GM19324 (cell line): ENCODE results near the gene RNF125.

Experiments used
- ATAC-seq: cut with Tn5 transposase; IDR thresholded peaks from one replicate; pipeline ENCODE4 v1.9.1; 2021; ENCODE audit warnings: mild to moderate bottlenecking, moderate library complexity; ENCODE audit not compliant: unreplicated experiment, low FRiP score

The RNF125 gene

DNA sequence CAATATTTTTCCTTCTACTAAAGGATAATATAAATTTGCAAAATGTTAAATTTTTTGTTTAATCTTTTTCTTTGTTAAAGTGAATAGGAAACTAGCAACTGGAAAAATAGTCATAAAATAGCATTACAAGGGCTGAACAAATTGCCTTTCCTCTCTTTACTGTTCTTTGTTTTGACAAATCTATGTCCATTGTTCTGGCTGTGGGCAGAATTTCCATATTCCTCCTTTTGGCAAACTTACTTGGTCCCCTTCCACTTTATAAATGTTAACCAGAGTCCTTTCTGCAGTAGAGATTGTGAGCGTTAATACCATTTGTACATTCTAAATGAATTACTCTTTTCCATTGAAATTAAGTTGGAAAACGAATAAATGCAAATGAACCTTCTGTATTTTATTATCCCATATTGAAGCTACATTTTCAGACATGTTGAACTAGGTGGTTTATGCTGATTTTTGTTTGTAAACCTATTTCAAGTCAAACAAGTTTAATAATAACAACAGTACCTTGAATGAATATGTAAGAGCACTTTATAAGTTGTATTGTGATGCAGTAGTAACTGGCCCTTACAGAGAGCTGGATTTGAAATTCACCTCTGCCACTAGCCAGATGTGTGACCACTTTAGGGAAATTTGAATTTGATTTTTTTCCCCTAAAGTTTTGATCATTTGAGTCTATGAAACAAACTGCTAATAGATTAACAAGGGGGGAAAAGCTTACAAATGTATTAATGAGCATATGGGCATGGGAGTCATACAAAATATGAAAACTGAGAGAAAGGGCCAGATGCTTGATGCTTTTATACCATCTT, 3.3 kb downstream of the RNF125 start:
- no peak for ATAC-seq

DNA sequence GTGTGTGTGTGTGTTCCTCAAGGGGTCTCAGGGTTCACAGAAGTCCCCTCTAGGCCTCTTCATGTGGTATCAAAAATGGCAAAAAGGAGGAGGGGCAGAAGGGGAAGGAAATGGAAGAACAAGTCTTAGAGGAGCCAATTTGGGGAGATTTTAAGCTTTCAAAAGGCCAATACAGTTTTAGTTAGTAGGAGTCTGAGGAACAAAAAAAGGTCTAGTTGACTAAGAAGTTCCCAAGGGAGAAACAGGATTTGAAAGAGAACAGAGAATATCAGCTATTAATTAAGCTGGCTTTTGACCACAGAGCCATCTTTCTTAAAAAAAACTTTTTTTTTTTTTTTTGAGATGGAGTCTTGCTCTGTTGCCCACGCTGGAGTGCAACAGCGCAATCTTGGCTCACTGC, 7.1 kb downstream of the RNF125 start:
- ATAC-seq: no peak

DNA sequence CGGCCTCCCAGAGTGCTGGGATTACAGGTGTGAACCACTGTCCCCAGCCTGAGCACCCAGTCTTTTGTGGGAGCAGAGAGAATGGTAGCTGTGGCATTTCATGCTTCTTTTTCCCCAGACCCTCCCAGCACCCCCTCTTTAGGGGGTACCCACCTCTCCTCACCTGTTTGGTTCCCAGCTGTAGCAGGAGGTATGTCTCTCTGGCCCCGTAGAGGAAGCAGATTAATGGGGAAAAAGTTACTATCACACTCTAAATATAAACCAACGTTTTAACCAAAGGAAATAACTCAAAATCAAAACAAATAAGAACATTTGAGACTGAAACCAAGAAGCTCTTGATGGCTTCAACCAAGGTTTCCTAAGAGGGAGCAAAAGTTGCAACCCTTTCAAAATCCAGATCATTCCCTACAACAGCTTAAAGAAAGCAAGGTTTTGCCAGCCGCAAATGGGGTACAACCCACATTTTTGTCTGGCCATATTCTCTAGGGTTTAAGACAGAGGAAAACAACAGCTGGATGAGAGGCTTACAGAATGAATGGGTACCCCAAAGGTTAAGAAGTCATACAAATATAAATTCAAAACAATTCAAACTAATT, 8.0 kb downstream of the RNF125 start:
- ATAC-seq: no peak

DNA sequence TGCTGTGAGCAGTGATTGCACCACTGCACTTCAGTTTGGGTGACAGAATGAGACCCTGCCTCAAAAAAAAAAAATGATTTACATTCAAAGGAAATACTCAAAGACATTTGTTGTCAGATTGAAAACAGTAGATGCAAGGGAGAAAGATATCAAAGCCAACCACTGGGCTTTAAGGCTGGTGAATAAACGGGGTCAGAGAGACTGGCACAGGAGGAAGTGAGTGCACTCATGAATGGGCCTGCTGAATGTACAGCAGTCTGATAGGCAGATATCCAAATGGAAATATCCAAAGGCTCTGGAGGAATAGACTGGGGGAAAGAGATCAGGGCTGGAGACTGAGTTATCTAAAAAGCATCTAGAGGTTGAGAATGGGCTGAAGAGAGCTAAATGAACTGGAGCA, 10.9 kb downstream of the RNF125 start:
- no peak for ATAC-seq

DNA sequence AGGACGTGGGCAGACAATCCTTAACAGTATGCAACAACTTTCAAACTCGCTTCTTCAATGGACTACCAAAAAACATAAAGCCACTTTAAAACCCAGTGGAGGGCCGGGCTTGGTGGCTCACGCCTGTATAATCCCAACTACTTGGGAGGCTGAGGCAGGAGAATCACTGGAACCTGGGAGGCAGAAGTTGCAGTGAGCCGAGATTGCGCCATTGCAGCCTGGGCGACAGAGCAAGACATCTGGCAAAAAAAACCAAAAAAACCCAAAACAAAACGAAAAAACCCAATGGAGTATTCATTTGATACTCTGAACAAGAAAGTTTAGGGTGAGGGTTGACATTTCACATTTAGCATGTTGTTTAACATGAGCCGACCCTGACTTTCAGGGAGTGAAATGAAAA, 14.0 kb downstream of the RNF125 start:
- ATAC-seq: no peak

DNA sequence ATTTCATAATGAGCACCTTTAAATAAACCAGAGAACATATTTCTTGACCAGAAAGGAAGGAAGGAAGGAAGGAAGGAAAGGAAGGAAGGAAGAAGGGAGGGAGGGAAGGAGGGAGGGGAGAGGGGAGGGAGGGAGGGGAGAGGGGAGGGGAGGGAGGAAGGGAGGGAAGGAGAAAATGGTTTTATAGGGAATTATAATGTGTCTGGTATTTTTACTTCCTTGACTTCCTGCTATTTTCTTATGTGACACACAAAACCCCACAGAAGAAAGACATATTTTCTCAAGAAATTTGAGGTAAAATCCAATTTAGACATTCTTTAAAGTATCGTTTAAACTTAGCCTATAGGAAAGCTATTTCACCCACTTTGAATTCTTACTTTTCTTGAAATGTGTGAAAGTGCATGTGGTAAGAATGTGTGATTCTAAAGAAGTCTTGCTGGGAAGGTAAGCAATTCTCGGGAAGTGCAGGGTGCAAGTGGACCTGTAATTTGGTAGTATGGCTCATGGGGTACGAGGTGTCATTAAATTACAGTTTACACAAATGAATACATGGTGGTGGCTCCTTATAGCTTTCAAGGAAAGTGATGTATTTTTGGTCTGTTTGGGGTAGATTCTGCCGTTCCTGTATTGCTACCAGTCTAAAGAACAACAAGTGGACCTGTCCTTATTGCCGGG, 18.0 kb downstream of the RNF125 start:
- ATAC-seq: no peak

DNA sequence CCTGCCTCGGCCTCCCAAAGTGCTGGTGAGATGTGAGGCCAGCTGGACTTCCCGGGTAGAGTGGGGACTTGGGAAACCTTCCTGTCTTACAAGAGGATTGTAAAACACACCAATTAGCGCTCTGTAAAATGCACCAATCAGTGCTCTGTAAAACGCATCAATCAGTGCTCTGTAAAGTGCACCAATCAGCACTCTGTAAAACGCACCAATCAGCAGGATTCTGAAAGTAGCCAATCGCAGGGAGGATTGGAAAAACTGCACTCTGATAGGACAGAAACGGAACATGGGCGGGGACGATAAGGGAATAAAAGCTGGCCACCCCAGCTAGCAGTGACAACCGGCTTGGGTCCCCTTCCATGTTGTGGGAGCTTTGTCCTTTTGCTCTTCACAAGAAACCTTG, 19.0 kb downstream of the RNF125 start:
- ATAC-seq: no peak

DNA sequence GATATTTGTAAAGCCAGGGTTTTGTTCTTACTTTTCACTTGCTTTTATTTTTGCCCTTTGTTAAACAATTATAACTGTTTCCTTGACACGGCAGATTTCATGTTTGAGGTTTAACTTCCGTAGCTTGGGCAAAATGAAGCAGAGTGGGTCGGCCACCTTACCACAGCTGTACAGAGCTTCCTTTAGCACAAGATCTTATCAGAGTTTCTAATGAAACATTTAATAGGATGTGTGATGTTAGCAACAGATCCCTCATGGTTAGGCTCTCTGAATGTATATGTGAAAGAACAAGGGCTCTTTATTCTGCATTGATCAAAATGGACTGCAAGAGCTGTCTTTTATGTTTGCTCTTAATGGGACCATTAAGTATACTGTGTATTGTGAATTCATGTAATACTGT, 22.3 kb downstream of the RNF125 start:
- ATAC-seq: no peak

DNA sequence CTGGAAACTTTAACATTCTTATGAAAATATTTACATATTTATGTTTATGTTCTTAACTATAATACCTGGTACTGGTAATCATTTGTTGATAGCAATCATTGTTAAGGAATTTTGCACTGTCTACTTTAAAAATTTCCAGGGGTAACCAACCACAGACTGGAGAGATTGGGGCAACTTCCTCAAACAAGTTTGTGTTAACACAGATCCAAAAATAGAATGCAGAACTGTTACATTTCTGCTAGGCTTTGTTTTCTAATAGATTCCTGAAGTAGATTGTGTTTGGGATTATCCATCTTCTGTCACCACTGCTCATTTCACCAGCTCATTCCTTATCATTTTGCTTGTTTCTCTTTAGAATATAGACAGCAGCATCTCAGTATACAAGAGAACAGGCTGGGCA, 23.7 kb downstream of the RNF125 start:
- no peak for ATAC-seq

DNA sequence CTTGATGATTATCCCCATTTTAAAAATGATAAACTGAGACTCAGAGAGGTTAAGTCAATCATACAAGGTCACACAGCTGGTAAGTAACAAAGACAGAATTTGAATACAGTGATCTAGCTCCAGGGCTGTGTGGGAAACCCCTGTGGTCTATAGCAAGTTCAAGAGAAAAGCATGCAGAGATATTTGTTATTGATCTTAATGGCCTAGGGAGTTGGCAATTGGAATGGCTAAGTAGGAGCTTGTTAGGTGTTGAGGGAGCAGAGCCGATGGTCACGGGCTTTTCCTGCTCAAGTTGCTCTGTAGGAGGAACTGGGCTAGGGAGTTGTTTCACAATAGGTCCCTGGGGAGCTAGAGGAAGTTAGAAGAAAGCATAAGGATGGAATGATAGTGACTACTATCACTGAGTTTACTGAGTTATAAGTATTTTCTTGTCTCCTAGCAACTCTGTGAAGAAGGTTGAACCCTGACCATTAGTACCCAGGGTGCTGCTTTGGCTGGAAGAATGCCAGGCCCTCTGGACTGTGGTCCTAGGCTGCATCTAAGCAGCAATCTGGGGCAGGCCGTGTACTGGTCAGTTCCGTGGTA, 30.0 kb downstream of the RNF125 start:
- ATAC-seq: no peak

DNA sequence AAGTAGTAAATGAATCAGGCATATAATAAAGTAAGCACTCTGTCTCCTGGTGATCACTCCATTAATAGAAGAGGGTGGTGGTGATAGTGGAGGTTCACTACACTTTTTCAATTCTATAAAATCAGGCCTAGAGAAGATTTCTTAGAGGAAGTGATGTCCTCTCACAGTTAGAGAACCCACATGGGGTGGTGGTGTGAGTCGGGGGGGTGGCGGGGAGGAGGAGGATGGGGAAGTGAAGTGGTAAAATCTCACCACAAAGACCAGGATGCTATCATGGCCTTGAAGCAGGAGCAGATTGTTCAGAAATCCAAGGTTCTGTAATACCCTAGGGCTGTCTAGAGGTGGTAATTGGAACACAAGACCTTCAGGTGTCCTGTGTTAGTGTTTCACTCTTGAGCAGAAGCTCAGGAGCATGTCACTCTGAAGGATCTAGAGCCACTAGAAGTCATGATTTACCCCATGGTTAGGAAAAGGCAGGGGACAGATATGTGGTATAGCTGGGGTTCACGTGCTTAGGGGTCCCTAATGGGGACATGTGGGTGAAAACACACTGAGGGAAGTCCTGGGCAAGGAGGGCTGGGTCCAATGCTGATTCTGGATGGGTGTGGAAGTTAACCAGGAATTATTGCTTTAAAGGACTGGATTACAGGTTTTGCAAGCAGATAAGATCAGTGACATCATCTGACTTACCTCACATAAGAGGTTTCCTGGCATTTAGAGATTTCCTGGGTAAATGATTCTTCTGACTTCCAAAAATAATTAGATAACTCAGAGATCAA, 31.0 kb downstream of the RNF125 start:
- no peak for ATAC-seq

DNA sequence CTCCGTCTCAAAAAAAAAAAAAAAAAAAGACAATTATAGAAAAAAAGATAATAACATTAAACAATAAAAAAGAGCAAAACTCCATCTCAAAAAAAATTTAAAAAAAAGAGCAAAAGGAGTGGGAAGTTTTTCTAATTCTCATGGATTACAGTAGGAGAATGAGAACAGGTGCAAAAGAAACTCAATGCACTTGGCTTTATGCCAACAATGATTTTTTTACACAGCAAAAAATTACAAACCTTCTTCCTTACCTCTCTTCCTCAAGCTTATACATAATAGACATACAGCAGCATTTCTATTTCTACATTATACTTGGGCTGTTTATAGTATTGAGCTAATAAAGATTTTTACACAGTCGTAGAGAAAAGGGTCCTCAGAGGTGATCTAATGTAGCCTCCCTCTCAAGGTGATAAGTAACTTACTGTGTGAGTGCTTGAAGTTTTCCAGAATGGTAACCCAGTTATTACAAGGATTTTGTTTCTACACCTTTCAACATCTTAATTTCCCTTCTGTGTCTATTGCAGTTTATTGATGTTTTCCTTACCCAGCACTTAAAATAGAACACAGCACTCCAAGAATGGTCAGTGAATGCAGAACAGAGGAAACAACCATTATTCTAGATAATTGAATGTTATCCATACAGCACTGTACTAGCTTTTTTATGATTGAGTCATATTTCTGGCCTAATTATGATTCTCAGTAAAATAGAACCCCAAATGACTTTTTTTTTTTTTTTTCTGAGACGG, 38.2 kb downstream of the RNF125 start:
- ATAC-seq: no peak

DNA sequence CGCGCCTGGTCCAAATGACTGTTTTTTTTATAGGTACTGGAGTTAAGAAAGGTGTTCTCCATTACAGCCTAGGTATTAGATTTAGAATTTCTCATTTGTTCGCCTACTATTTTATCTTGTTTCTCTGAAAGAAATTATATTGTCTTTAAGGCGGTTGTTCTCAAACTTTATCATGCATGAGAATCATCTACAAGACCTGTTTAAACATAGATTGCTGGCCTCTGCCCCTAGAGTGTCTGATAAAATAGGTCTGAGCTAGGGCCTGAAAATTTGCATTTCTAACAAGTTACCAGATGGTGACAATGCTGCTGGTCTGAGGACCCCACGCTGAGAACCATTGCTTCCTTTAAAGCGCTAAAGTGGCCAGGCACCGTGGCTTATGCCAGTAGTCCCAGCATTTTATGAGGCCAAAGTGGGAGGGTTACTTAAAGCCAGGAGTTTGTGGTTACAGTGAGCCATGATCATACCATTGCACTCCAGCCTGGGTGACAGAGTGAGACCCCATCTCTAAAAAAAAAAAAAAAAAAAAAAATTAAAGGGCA, 39.1 kb downstream of the RNF125 start:
- ATAC-seq: no peak

DNA sequence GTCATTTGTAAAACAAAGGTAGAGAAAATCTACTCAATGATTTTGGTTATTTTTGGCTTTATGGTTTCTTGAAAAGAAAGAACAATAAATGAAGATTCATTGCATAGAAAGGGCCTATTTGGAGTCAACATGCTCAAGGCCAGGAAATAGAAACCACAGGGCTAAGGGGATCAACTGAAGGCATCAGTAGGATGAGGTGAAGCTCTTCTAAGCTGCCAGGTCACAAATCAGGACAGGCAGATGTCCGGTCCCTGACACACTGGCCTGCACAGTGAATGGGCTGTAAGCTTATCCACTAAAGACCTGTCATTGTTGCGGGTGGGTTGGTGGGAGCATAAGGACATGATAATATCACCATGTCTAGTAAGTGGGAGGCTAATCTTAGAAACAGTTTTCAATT, 41.4 kb downstream of the RNF125 start:
- ATAC-seq: no peak

DNA sequence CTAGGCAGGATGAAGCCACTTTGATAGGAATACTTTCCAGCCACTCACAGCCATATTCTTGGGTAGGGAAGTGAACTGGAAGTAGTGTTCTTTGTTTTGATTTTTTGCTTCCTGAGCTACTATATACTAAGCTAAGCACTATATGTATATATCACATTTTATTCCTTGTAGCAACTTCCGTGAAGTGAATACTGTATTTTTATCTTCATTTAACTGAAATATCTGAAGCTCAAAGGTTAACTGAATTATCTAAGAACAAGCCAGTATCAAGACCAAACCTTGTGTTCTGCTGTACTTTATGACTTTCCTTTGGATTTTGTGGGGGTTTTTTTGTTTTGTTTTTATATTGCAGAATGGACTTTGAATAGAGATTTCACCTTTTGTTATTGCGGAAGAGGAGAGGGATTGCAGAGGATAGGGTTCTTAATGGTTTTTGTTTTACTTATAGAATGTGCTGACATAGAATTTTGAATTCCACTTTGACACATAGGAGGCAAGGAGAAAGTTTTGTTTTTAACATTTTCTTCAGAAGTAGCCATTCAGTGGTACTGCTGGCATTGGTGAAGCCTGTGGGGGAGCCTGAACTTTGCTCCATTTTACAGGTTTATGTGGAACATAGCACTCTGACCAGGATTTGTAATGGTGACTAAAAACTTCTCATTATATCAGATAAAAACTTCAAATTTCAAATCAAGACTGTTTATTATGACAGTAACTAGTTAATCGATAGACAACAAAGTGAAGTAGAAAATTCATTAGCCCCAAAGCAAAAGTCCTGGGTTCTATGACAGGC, 48.9 kb downstream of the RNF125 start:
- no peak for ATAC-seq

DNA sequence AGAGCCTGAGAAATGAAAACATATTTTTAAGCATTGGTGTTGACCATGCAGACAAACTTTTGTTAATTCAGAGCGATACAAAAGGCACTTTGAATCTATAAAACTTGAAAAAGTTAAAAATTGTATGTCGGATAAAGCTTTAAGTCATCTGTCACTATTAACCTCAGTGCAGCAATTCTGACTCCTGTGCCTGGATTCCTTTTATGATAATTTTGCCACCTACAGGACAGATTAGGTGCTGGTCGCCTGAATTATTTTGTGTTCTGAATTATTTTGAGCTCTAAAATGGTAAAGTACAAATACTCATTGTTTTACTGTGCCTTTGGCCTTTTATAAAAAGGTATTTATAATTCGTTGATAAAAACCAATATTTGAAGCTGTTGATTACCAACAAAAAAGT, 53.7 kb downstream of the RNF125 start:
- ATAC-seq: no peak

DNA sequence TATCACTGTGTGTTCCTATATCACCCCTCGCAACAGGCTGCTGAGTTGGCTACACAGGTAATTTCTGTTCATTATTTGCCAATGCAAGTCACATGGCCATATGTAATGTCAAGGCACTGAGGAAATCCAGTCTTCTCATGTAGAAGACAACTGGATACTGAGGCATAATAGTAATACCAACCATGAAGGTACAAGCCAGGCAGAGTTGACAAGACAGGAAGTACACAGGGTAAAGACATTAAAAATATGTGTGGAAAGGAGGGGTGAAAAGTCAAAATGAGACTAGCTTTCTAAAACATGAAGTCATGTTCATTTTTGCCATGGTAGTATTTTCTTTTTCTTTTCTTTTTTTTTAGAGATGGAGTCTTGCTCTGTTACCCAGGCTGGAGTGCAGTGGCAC, 55.6 kb downstream of the RNF125 start:
- ATAC-seq: no peak

DNA sequence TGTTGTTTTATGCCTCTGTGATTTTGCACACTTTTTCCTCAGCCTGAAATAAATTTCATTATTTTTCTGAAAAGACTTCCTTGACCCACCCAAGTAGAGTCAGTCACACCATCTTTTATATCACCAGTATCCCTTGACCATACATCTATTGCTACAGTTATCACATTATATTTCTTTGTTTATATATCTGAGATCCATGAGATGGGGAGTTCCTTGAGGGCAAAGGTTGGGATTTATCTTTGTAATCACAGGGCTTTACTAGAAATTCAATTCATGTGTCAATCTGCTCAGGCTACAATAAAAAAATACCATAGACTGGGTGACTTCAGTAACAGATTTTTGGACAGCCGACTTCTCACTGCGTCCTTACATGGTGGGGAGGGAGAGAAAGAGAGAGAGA, 60.2 kb downstream of the RNF125 start:
- no peak for ATAC-seq

DNA sequence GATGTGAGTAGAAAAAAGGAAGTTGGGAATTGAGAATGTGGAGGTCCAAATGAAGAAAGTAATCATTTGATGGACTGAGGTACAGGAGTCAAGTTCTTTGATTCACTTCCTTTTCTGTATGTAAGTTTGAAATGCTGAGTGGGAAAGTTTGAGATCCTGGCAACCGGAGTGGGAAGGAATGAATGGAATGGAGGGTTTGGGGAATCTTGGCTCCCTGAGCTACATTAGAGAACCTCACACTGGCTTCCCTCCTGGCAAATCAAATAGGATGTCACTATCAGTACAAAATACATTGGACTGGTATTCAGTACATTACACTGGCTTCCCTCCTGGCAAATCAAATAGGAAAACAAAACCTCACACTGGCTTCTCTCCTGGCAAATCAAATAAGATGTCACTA, 63.3 kb downstream of the RNF125 start:
- ATAC-seq: no peak
